ENCODE measurements around the gene COL4A2.

GRCh38 chr13:110471833-110472162 lies 164.7 kb downstream of the COL4A2 start:
- TF ChIP-seq EZH2 (IDR thresholded peaks at IDR 0.05) = no peak
- TF ChIP-seq POLR2AphosphoS5 (IDR thresholded peaks at IDR 0.05; ENCODE audit: borderline replicate concordance, low read depth, low read length) = no peak
- no peak for TF ChIP-seq FOXP2 (optimal IDR thresholded peaks at IDR 0.05; ENCODE audit: control extremely low read depth, extremely low read length, insufficient read depth)
